Colonic mucosa (tissue), 4 donors: ENCODE results near the gene AOAH. TPM values are rescaled to one million over a fixed set of nuclear protein-coding genes. Genes with fewer than 3 reads are reported as not detected.

ENCODE experiments used
- DNase-seq: peaks from one replicate; pipeline ENCODE4 v3.0.0-alpha.2; 2020
- H3K27ac ChIP-seq: fragments of 200-600 bp; one replicate; pipeline ENCODE4 v1.8.0; 2021
- H3K27me3 ChIP-seq: fragments of 200-600 bp; one replicate; pipeline ENCODE4 v1.8.0; 2021
- H3K36me3 ChIP-seq: fragments of 200-600 bp; one replicate; pipeline ENCODE4 v1.8.0; 2021
- H3K4me1 ChIP-seq: fragments of 200-600 bp; one replicate; pipeline ENCODE4 v1.8.0; 2021; ENCODE audit warnings: mild to moderate bottlenecking
- H3K4me3 ChIP-seq: fragments of 200-600 bp; one replicate; pipeline ENCODE4 v1.8.0; 2021
- H3K9ac ChIP-seq, 2 donors: one replicate each; pipeline ENCODE4 v1.7.0; 2013; ENCODE audit warnings: control low read depth in 2 of 2, low read depth in 2 of 2, low read length in 2 of 2
- H3K9me3 ChIP-seq: fragments of 200-600 bp; one replicate; pipeline ENCODE4 v1.8.0; 2021
- intact Hi-C: fragments of 100-400 bp; cut with DNase I; formaldehyde crosslinking; loops from one replicate; pipeline ENCODE4 v1.14.1; 2022
- total RNA-seq, 2 donors: library from RNA; stranded (reverse); fragmentation: NEBNext Ultra II Directional in 1 of 2; extraction: Animal tissue kit (Norgen Biotek cat#: 25700) in 1 of 2; gene quantifications; one replicate each; pipeline ENCODE4 v1.2.1, GENCODE V29; 2021
- TF ChIP-seq, protein P1 (sequence below): fragments of 200-600 bp; IDR thresholded peaks from one replicate; pipeline ENCODE4 v1.8.0; 2022; ENCODE audit warnings: antibody characterized with exemption, mild to moderate bottlenecking
- donor health status: healthy.
- donor health status: DM: no; HTN: no; CAD: no.
- donor health status: DM: no; HTN: no; CAD: no.

AOAH gene
- total RNA-seq, 2 donors from 2014 or later = 22.2 to 46.1 TPM

- no peaks in the 10 kb centered on the region for H3K27me3 ChIP-seq
- H3K4me1 ChIP-seq = no peaks in the 10 kb centered on the region
- no peaks in the 10 kb centered on the region for H3K9me3 ChIP-seq
- H3K27ac ChIP-seq = no peak overlapping the region
- TF ChIP-seq, protein P1, sequence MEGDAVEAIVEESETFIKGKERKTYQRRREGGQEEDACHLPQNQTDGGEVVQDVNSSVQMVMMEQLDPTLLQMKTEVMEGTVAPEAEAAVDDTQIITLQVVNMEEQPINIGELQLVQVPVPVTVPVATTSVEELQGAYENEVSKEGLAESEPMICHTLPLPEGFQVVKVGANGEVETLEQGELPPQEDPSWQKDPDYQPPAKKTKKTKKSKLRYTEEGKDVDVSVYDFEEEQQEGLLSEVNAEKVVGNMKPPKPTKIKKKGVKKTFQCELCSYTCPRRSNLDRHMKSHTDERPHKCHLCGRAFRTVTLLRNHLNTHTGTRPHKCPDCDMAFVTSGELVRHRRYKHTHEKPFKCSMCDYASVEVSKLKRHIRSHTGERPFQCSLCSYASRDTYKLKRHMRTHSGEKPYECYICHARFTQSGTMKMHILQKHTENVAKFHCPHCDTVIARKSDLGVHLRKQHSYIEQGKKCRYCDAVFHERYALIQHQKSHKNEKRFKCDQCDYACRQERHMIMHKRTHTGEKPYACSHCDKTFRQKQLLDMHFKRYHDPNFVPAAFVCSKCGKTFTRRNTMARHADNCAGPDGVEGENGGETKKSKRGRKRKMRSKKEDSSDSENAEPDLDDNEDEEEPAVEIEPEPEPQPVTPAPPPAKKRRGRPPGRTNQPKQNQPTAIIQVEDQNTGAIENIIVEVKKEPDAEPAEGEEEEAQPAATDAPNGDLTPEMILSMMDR = no peak
- intact Hi-C loops = no loop called here
- H3K9ac ChIP-seq = no peak overlapping the region
- DNase-seq = no peak
- no peak overlapping the region for H3K4me3 ChIP-seq
- H3K36me3 ChIP-seq = no peaks in the 10 kb centered on the region
Measured at GRCh38 chr7:36644625-36645422, 79.5 kb downstream of the AOAH start.

- DNase-seq = no peak
- Histone ChIP-seq H3K36me3 (no peaks in the 10 kb centered on the region), H3K27me3 (no peaks in the 10 kb centered on the region), H3K27ac (no peak overlapping the region), H3K9ac (no peak overlapping the region), H3K4me1 (no peaks in the 10 kb centered on the region), H3K4me3 (no peak overlapping the region), H3K9me3 (no peaks in the 10 kb centered on the region)
- intact Hi-C loops = no loop called here
- TF ChIP-seq, protein P1 = no peak
Measured at GRCh38 chr7:36642414-36642813, 81.9 kb downstream of the AOAH start.

DNA sequence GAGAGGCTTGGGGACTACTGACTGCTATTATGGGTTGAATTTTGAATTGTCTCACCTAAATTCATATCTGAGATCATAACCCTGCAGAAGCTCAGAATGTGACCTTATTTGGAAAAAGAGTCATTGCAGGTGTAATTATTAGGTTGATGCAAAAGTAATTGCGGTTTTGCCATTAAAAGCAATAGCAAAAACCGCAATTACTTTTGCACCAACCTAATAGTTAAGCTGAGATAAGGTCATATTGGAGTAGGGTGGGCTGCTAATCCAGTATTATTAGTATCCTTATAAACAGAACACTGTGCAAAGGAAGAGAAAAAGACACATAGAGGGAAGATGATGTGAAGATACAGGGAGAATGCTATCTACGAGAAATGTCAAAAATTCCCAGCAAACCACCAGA lies 82.3 kb downstream of the AOAH start:
- DNase-seq = no peak
- intact Hi-C loops = no loop called here

GRCh38 chr7:36640682-36641081 lies 83.6 kb downstream of the AOAH start:
- no peaks in the 10 kb centered on the region for H3K27me3 ChIP-seq
- no peak overlapping the region for H3K9ac ChIP-seq
- no peak overlapping the region for H3K4me3 ChIP-seq
- DNase-seq = no peak
- TF ChIP-seq, protein P1 = no peak
- intact Hi-C loops = no loop called here
- H3K36me3 ChIP-seq = no peaks in the 10 kb centered on the region
- H3K4me1 ChIP-seq = no peaks in the 10 kb centered on the region
- no peak overlapping the region for H3K27ac ChIP-seq
- H3K9me3 ChIP-seq = no peaks in the 10 kb centered on the region

More for the DNA sequence above, 82.3 kb downstream of the AOAH start:
- H3K9ac ChIP-seq = no peak overlapping the region
- no peak overlapping the region for H3K4me3 ChIP-seq
- no peaks in the 10 kb centered on the region for H3K9me3 ChIP-seq
- no peaks in the 10 kb centered on the region for H3K36me3 ChIP-seq
- H3K27me3 ChIP-seq = no peaks in the 10 kb centered on the region
- TF ChIP-seq, protein P1 = no peak
- H3K4me1 ChIP-seq = no peaks in the 10 kb centered on the region
- H3K27ac ChIP-seq = no peak overlapping the region

- no peak for DNase-seq
- Histone ChIP-seq H3K4me3 (no peak overlapping the region), H3K27me3 (no peaks in the 10 kb centered on the region), H3K4me1 (no peaks in the 10 kb centered on the region), H3K9me3 (no peaks in the 10 kb centered on the region), H3K9ac (no peak overlapping the region), H3K27ac (no peak overlapping the region), H3K36me3 (no peaks in the 10 kb centered on the region)
- intact Hi-C loops = no loop called here
- TF ChIP-seq, protein P1 = no peak
Measured at GRCh38 chr7:36639826-36640225, 84.5 kb downstream of the AOAH start.
